Measurements from ENCODE around the gene GRM7.

GRCh38 chr3:7444886-7445285, 584.0 kb downstream of the GRM7 start:
- no peak for TF ChIP-seq CTCF (IDR thresholded peaks at IDR 0.05)
- TF ChIP-seq POLR2A (IDR thresholded peaks at IDR 0.05): no peak
